ENCODE results near the gene MUC7. TPM values are rescaled to one million over a fixed set of nuclear protein-coding genes. Genes with fewer than 3 reads are reported as not detected.
"Not testable (repeated sequence)": the region's sequence is repeated elsewhere in the genome, so short reads cannot be mapped to it uniquely, and the experiment has no call there.

Gene MUC7
- polyA plus RNA-seq (2014; cell fraction: cytosol; rRNA removed), result not detected in 2 replicates
- polyA plus RNA-seq (2014; cell fraction: nucleus; rRNA removed), result not detected in 2 replicates

DNA sequence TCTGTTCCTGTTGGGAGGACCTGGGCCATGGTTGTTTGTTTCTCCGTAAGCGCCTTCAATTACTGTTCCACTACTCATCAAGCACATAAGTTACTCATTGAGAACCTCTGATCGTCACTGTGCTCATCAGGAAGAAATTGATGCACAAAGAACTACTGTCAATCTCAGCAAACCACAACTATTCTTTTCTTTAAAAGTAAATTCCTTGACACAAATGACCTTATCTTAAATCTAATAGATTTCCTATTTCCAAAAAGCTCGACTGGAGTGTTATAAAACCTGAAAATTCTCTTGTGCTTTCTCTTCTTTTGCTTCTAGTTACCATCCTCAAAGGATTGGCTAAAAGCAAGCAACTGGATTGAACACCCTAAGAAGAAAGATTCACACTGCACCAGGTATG, at the start of gene MUC7:
Gene MUC7 (plus strand): TSS at position 301 of the 400 bp plus-strand sequence. CDS start 1,825 bp downstream, outside the sequence.
- DNase-seq (ENCODE audit: low spot score), result no peak

GRCh38 chr4:70425306-70425705, 46.7 kb upstream of the MUC7 start:
- no peak for DNase-seq (ENCODE audit: low spot score)

DNA sequence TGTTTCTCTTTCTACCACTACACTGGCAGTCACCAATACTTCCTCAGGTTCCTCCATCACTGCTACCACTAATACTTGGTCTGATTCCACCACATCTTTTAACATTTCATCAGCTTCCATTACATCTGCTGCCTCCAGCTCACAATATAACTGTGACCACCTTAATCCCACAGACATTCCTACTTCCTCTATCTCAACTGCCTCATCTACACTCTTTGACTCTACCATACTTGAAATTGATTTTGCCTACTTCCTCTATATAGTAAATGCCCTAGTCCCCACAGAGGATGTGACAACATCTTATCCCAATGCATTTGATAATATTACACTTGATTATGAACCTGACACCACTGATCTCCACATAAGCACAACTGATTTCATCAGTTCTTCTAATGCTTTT, 45.2 kb upstream of the MUC7 start:
- DNase-seq (ENCODE audit: low spot score), result no peak

DNA sequence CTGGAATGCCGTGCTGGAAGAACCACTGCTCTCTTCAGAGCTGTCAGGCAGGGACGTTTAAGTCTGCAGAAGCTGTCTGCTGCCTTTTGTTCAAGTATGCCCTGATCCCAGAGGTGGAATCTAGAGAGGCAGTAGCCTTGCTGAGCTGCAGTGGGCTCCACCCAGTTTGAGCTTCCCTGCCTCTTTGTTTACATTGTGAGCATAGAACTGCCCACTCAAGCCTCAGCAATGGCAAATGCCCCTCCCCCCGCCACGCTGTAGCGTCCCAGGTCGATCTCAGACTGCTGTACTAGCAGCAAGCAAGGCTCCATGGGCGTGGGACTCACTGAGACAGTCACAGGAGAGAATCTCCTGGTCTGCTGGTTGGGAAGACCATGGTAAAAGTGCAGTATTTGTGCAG, 34.8 kb upstream of the MUC7 start:
- peak; percentile 6 for DNase-seq (ENCODE audit: low spot score)

DNA sequence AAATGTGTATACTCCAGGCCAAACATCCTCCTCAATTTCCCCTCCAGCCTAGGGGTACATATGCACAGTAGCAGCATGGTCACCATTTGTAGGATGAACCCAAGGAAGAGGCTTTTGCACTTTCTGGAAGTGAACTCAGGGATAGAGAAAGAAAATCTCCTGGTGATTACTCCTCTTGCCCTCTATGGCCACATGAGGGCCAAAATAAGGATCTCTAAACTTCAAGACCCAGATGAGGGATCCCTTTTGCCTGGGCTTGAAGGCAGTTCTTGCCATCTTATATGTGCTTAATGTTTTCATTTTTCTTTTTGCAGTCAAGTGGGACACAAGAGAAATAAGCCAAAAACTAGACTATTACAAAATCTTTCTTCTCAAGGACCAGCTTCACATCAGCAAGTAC, 29.5 kb upstream of the MUC7 start:
- DNase-seq (ENCODE audit: low spot score), result no peak

DNA sequence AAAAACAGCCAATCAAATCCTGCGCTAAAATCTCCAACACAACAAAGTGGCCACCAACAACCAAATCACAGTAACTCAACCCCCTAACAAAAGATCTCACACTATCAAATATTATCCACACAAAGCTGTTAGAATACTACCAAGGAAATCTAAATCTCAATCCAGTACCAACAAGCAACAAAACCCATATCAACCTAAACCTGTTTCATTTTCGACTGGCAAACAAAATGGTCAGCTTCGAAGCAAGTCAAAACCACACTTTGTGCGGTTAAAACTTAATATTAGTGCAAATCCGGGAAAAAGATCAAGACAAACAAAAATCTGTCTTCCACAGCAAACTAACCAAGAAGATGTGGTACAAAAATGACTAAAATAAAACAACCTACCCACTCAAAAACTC, 28.7 kb upstream of the MUC7 start:
- DNase-seq (ENCODE audit: low spot score), result no peak

DNA sequence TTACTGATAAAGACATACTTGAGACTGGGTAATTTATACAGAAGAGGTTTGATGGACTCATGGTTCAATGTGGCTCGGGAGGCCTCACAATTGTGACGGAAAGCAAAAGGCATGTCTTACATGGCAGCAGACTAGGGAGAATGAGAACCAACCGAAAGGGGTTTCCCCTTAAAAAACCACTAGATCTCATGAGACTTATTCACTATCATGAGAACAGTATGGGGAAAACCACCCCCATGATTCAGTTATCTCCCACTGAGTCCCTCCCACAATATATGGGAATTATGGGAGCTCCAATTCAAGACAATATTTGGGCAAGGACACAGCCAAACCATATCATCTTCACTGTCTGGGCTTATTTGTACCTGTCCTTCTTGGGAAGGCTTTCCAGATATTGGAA, 22.8 kb upstream of the MUC7 start:
- no peak for DNase-seq (ENCODE audit: low spot score)

GRCh38 chr4:70452946-70453345, 19.1 kb upstream of the MUC7 start:
- no peak for DNase-seq (ENCODE audit: low spot score)

GRCh38 chr4:70463335-70463734, 8.7 kb upstream of the MUC7 start:
- no peak for DNase-seq (ENCODE audit: low spot score)

DNA sequence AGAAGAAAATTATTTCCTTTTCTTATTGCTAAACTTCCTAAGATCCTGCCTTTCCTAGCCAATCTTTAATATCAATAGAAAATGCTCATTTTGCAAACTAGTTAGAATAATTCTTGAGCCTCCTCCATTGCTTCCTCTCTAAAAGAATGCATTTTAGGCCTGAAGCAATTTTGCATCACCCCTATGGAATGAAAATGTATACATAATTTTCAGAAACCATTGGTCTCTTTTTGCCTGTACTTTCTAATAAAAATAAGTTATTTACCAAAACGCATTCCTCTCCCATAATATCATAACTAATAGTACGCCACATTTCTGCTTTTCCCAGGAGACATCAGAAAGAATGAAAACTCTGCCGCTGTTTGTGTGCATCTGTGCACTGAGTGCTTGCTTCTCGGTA, 1.7 kb downstream of the MUC7 start:
- no peak for DNase-seq (ENCODE audit: low spot score)

- no peak for DNase-seq (ENCODE audit: low spot score)
Observed at GRCh38 chr4:70488748-70489147, 16.8 kb downstream of the MUC7 start.

DNA sequence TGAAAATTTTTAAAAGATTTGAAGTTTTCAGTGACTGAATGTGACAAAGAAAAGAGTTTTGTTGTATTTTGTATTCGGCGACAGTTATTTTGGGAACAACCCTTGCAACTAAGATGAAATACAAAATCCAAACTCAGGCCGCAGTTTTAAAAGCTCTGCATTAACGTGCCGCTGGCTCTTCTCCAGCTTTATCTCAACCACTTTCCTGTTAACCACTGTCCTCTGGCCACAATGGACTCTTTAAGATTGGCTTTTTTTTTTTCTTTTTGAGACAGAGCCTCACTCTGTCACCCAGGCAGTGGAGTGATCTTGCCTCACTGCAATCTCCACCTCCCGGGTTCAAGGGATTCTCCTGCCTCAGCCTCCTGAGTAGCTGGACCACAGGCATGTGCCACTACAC, 24.2 kb downstream of the MUC7 start:
- no peak for DNase-seq (ENCODE audit: low spot score)

DNA sequence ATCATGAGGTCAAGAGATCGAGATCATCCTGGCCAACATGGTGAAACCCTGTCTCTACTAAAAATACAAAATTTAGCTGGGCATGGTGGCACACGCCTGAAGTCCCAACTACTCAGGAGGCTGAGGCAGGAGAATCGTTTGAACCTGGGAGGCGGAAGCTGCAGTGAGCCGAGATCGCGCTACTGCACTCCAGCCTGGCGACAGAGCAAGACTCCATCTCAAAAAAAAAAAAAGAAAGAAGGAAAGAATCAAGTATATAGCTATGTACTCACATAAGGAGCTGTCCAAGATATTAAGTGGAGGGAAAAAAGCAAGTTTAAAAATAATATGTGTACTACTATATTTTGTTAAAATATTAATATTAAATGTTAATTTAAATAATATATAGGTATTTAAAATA, 29.8 kb downstream of the MUC7 start:
- not testable (repeated sequence) for DNase-seq (ENCODE audit: low spot score)

DNA sequence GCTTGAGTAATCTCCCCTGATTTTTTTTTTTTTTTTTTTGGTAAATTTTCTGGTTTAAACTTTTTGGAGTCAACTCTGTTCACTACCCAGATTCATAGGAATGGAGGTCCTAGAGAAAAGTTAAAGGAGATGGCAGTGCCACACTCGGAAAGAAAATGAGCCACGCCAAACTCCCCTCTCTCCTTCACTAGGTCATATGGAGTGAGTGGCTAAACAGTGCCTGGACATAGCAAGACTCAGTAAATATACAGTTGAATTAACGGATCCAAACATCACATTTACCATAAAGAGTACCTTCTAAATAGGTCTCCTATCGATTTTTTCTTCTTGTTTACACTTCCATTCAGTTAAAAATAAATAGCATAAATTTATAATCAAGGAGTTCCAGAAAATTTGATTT, 32.7 kb downstream of the MUC7 start:
- no peak for DNase-seq (ENCODE audit: low spot score)

DNA sequence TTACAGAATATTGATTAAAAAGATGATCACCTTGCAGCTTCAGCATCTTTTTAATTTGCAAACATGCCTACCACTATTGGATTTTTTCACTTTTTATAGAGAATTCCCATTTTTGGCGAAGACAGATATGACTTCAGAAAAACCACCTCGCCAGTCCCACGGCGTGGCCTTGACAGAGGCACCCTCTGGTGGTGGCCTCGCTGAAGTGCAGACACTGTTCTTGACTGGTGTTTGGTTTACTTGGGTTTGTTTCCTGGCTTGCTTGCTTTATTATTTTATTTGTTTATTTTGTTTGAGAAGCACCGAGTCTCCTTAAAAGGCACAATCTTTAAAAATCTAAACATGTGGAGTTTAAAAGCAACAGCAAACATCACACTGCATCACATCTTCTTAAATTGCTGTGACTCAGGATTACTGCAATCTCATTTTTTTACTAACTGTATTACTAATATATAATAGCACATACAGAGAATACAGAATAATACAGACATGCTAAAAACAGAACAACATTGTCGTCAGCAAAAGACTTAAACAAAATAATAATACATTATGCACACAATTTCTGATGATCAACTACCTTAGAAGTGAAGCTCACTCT, 33.3 kb downstream of the MUC7 start:
- DNase-seq (ENCODE audit: low spot score), result peak; percentile 31

DNA sequence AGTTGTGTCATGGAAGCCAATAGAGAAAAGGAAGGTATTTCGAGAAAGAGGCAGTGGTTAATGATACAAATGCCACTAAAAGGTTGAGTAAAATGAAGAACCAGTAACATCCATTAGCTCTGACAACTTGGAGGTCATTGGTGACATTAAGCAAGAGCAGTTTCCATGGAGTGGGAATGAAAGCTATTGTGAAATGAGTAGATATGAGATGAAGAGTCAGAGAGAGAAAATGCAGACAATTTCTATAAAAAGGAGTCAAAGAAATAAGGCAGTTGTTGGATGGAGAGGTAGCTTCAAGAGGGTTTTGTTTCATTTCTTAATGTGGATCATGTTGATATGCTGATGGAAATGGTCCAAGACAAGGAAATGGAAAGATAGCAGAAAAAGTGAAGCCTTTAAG, 36.8 kb downstream of the MUC7 start:
- DNase-seq (ENCODE audit: low spot score), result no peak

GRCh38 chr4:70511365-70511764, 39.4 kb downstream of the MUC7 start:
- no peak for DNase-seq (ENCODE audit: low spot score)

DNA sequence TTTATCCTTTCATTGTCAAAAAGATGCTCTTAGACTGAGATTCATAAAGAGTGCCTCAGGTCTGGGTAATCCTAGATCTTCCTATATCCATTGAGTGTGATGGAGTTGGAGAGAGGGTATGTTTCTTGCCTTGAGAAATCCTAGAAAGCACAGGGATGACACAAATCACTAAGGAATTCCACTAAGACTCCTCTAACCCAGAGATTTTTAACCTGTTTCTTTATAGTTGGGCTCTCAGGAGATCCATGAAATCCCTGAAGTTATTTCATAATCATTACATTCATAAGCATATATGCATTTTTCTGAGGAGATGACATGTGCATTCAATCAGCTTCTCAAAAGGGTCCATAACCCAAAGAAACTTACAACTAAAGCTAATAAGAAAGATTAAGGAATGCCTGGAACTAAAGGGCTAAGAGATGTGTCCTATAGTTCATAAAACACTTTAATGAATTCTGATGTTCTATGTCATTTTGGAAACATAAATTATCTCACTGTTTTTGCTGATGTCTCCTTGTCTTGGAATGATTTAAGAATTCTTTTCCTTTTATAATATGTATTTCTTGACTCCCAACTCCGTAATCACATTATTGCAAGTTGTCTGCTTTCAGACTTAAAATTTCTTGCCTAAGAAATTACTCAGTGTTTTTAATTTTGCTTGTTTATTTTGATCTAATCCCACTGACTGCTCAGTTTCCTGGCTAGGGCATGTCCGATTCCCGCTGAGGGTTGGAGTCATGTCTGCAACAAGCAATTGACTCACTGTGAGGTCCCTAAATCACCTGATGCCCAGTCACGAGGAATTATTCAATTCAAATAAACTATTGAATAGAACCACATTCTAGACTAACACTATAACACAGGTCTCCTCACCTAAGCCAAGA, 43.6 kb downstream of the MUC7 start:
- no peak for DNase-seq (ENCODE audit: low spot score)

DNA sequence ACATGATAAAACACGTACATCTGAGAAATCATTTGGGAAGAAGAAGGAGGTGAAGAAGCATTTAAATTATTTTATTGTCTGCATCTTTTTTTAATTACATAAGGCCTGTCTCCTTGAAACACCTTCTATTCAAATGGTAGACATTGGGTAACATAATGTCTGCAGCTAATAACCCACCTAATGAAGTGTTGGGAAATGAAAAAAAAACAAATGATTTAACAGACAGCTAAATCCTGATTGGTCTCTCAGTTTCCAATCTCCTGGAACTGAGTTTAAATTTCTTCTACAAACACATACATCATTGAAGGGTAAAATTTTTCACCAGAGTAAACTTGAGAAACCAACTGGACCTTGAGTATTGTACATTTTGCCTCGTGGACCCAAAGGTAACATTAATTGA, 46.3 kb downstream of the MUC7 start, which contains the start of gene AMTN:
Gene AMTN (plus strand): TSS at position 301 of the 400 bp plus-strand sequence. CDS start 209 bp downstream, outside the sequence.
- DNase-seq (ENCODE audit: low spot score), result no peak

GRCh38 chr4:70518716-70519115, 46.7 kb downstream of the MUC7 start:
- no peak for DNase-seq (ENCODE audit: low spot score)

DNA sequence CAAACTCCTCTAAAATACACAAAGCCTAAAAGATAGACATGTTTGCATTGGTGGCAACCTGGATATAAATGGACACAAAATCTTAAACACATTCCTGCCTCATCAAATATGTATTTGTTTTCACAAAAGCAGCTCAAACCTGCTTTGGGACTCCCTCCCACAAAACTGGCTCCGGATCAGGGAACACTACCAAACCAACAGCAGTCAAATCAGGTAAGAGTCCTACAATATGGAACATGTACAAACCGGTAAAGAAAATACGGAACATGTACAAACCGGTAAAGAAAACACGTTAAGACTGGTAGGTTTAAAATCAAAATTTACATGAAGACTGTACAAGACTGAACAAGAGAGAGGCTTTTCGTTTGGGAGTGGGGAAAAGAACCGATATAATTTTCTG, 50.6 kb downstream of the MUC7 start:
- DNase-seq (ENCODE audit: low spot score), result no peak

DNA sequence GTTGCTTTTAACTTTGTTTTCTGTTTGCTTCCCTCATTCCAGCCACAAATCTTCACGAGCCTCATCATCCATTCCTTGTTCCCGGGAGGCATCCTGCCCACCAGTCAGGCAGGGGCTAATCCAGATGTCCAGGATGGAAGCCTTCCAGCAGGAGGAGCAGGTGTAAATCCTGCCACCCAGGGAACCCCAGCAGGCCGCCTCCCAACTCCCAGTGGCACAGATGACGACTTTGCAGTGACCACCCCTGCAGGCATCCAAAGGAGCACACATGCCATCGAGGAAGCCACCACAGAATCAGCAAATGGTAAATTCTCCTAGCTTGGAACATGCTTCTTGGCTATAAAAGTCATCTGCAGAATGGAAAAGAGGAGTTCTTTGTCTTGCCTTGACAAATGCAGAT, 59.0 kb downstream of the MUC7 start:
- no peak for DNase-seq (ENCODE audit: low spot score)

DNA sequence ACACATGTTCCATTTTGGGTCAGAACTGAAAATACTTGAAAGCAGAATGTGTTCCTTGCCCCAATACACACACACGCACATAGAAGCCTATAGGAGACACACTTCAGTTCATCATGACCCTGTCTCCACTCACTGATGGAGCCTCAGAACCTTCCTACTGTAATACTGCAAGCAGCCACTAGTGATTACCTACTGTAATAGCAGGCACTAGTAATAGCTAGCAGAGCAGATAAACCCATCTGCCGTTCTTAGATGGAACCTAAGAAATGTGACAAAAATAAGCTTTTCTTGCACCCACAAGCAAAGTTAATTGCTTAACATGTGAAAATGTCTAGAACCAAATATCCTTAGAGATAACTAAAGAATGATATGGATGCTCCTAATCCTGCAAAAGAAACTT, 60.0 kb downstream of the MUC7 start:
- DNase-seq (ENCODE audit: low spot score), result no peak
